ENCODE data around the gene KCNK3.
"Not testable (repeated sequence)": the region's sequence is repeated elsewhere in the genome, so short reads cannot be mapped to it uniquely, and the experiment has no call there.

Gene KCNK3

DNA sequence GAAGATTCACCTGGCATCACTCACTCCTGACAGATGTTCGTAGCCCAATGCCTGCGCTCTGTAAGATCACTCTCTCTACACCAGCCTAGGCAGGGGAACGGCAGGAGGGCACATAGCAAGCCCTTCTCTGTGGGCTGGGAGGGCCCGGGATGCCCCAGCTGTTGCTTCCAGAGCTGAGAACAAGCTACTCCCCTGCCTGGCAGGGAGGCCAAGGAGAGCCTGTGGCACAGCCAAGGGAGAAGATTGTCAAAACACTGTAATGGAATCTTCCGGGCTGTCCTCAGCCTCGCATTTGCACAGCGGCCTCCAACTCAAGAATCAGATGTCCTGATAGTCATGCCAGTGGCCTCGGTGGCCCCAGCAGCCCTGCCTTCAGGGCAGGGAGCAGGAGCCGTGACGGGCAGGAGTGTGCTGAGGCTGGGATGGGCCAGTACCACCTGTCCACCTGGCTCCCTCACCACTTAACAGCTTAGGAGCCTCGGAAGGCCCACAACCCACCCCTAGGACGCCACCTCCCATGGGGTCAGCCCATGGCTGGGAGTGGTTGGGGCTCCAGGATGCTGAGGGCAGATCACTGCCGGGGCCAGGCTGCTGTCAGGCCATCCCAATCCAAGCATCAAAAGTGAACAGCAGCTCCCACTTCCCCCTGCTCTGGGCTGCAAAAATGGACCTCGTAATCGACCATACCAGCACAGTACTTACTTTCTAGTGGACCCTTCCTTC lies 49.7 kb downstream of the KCNK3 start:
- DNase-seq (ENCODE audit: low read depth): no peak
- TF ChIP-seq, protein P1, sequence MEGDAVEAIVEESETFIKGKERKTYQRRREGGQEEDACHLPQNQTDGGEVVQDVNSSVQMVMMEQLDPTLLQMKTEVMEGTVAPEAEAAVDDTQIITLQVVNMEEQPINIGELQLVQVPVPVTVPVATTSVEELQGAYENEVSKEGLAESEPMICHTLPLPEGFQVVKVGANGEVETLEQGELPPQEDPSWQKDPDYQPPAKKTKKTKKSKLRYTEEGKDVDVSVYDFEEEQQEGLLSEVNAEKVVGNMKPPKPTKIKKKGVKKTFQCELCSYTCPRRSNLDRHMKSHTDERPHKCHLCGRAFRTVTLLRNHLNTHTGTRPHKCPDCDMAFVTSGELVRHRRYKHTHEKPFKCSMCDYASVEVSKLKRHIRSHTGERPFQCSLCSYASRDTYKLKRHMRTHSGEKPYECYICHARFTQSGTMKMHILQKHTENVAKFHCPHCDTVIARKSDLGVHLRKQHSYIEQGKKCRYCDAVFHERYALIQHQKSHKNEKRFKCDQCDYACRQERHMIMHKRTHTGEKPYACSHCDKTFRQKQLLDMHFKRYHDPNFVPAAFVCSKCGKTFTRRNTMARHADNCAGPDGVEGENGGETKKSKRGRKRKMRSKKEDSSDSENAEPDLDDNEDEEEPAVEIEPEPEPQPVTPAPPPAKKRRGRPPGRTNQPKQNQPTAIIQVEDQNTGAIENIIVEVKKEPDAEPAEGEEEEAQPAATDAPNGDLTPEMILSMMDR (IDR thresholded peaks at IDR 0.05; ENCODE audit: low read length, missing control alignments): no peak
- no peak overlapping the region for H3K4me3 ChIP-seq (replicated peaks; ENCODE audit: low read depth, low read length)

DNA sequence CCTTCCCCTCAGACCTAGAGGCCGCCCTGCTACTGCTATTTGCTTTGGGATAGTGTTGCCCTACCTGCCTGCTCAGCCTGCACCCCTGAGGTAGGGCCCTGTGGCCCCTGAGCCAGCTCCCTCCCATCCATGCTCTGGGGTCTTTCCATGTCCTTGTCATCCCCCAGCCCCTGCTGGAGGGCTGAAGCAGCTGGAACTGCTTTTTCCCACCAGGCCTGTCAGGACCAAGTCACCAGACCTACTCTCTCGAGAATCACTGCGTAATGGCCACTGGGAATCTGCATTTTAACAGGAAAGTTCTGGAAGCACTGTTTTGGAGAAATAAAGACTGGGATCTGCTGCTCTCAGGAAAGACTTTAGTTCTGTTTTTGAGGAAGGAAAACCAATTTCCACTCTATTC lies 51.3 kb downstream of the KCNK3 start:
- no peak for DNase-seq (ENCODE audit: low read depth)
- no peak overlapping the region for H3K4me3 ChIP-seq (replicated peaks; ENCODE audit: low read depth, low read length)
- TF ChIP-seq, protein P1 (IDR thresholded peaks at IDR 0.05; ENCODE audit: low read length, missing control alignments): no peak

DNA sequence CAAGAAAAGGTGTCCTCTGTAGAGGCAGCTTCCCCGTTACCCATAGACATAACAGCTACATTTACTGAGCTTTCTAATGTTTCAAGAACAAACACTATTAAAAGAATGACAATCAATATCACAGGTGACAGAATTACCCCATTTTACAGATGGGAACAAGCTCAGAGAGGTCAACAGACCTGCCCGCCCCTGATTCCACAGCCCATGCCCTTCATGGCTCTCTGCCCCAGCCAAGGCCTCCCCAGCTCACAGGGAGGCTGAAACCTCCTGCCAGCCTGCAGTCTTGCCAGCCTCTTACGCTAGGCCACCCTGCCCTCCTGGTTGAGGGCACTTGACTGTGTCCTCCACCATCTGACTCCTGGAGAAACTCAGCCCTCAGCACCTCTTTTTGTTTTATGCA lies 52.4 kb downstream of the KCNK3 start:
- no peak for DNase-seq (ENCODE audit: low read depth)
- TF ChIP-seq, protein P1 (IDR thresholded peaks at IDR 0.05; ENCODE audit: low read length, missing control alignments): no peak
- no peak overlapping the region for H3K4me3 ChIP-seq (replicated peaks; ENCODE audit: low read depth, low read length)

DNA sequence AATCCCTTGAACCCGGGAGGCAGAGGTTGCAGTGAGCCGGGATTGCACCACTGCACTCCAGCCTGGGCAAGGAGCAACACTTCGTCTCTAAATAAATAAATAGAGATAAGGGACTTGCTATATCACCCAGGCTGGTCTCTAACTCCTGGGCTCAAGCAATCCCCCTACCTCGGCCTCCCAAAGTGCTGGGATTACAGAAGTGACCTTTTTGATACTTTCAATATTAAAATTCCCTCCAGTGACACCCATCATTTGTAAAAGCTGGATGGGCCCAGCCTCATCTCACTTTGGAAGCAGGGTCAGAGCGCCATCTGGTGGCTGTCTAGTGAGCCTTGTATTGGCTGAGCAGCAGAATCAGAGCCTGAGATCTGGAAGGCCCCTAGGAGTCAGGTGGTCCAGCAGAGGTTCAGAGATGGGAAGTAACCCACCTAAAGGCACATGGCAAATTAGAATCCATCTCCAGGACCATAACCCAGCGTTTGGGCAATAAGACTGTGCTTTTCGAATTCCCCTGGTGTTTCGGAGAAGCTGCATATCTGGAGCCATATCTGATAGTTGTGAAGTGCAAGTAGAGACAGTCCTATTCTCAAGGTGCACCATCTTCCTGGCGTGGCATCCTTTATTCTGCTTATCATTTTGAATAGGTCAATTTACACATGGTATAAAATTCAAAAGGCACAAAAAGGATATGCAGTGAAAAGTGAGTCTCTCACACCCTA lies 53.2 kb downstream of the KCNK3 start:
- peak; percentile 86 for DNase-seq (ENCODE audit: low read depth)
- TF ChIP-seq, protein P1 (IDR thresholded peaks at IDR 0.05; ENCODE audit: low read length, missing control alignments): peak; percentile 93
- H3K4me3 ChIP-seq (replicated peaks; ENCODE audit: low read depth, low read length): no peak overlapping the region

DNA sequence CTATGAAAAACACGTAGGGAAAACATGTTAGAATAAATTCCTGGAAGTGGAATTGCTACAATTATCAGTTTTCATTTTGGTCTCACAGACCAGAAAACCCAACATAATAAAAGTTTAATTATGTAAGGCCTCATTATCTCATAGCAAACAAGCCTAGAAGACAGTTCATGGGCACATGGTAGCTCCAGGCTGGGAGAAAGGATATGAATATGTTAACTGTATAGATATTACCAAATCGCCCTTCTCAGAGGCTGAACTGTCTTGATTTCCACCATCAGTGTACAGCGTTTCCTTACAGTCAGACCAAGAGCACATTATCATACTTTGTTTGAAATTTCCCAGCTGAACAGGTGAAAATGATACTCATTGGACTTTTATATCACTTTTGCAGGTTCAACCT lies 54.4 kb downstream of the KCNK3 start:
- TF ChIP-seq, protein P1 (IDR thresholded peaks at IDR 0.05; ENCODE audit: low read length, missing control alignments): no peak
- no peak overlapping the region for H3K4me3 ChIP-seq (replicated peaks; ENCODE audit: low read depth, low read length)
- DNase-seq (ENCODE audit: low read depth): no peak

DNA sequence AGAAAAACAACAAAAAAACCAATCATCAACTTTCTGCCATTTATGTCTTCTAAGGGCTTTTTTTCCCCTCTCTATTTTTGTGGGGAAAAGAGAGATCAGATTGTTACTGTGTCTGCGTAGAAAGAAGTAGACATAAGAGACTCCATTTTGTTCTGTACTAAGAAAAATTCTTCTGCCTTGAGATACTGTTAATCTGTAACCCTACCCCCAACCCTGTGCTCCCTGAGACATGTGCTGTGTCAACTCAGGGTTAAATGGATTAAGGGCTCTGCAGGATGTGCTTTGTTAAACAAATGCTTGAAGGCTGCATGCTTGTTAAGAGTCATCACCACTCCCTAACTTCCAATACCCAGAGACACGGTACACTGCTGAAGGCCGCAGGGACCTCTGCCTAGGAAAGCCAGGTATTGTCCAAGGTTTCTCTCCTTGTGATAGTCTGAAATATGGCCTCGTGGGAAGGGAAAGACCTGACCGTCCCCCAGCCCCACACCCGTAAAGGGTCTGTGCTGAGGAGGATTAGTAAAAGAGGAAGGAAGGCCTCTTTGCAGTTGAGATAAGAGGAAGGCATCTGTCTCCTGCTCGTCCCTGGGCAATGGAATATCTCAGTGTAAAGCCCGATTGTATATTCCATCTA lies 57.4 kb downstream of the KCNK3 start:
- not testable (repeated sequence) for H3K4me3 ChIP-seq (replicated peaks; ENCODE audit: low read depth, low read length); DNase-seq (ENCODE audit: low read depth)

DNA sequence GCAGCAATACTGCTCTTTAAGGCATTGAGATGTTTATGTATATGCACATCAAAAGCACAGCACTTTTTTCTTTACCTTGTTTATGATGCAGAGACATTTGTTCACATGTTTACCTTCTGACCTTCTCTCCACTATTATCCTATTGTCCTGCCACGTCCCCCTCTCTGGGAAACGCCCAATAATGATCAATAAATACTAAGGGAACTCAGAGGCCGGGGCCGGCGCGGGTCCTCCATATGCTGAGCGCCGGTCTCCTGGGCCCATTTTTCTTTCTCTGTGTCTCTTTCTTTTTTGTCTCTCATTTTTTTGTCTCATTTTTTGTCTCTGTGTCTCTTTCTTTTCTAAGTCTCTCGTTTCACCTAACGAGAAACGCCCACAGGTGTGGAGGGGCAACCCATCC lies 57.9 kb downstream of the KCNK3 start:
- DNase-seq (ENCODE audit: low read depth); H3K4me3 ChIP-seq (replicated peaks; ENCODE audit: low read depth, low read length): not testable (repeated sequence)
